Neutrophil (primary cell): ENCODE measurements around the gene IFNA13.
"Not testable (repeated sequence)": the region's sequence is repeated elsewhere in the genome, so short reads cannot be mapped to it uniquely, and the experiment has no call there.

ENCODE experiments used
- H3K27ac ChIP-seq: fragments of 200-600 bp; sonication (generic); 2 replicates; pipeline ENCODE4 v1.5.1; 2016; ENCODE audit warnings: mild to moderate bottlenecking, moderate library complexity
- H3K27me3 ChIP-seq: fragments of 200-600 bp; sonication (generic); 2 replicates; pipeline ENCODE4 v1.6.0; 2016; ENCODE audit warnings: mild to moderate bottlenecking
- H3K36me3 ChIP-seq: fragments of 200-600 bp; sonication (generic); 2 replicates; pipeline ENCODE4 v1.5.1; 2017
- H3K4me1 ChIP-seq, 2 experiments: fragments of 200-600 bp in 1 of 2; sonication (generic) in 1 of 2; 1 replicate in 1 of 2; 2 replicates in 1 of 2; pipeline versions ENCODE4 v1.5.1 to v1.6.1; 2013 to 2016; ENCODE audit warnings: low read depth in 1 of 2, low read length in 1 of 2, mild to moderate bottlenecking in 1 of 2, moderate library complexity in 1 of 2; ENCODE audit not compliant: control insufficient read depth in 1 of 2, insufficient read depth in 1 of 2
- H3K4me3 ChIP-seq, 2 experiments: fragments of 200-600 bp in 1 of 2; sonication (generic) in 1 of 2; 1 replicate in 1 of 2; 2 replicates in 1 of 2; pipeline ENCODE4 v1.5.1; 2013 to 2016; ENCODE audit warnings: low read depth in 1 of 2, low read length in 1 of 2, mild to moderate bottlenecking in 1 of 2, moderate library complexity in 1 of 2
- H3K9me3 ChIP-seq: fragments of 200-600 bp; sonication (generic); 2 replicates; pipeline ENCODE4 v1.5.1; 2016
- TF ChIP-seq, protein P1 (sequence below): fragments of 200-600 bp; sonication (generic); IDR thresholded peaks from 2 replicates; pipeline ENCODE4 v1.5.1; 2016; ENCODE audit warnings: antibody characterized with exemption

IFNA13 gene

DNA sequence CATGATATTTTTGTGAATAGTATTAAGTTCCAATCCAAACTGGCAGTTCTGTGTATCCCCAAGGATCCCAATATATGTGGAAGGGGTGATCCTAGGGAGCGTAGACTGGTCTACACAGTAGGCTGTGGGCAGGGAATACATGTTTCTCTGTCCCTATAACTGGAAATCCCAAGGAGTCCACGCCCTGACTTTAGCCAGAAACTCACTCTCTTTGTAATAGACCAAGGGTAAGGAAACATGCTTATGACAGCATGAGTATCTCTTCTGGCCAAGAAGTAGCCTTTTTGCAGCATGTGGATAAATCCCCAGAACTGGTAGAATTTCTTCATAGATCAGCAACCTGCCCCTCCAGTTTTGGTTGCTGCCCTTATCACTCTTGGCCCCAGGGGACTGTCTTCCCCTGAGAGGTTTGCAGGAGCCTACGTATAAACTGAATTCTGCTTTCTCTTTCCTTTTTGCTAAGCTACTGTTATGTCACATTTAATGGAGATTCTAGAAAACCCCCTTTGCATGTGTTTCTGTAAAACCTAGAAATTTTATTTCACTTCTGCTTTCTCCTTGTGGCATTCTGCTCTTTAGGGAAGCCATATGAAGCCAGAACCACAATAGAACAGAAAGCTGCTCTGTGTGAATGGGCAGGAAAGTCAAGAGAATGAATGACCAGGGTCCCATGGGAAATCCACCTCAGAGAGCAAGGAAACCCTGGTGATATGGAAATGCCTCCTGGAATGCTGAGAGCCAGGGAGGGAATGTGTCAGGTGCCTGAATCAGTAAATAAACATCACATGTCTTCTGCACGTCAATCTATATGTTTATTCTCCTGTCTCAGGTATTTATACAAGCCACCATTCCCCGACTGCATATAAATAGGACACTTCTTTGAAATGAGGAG is 13.8 kb upstream of the IFNA13 start:
- TF ChIP-seq, protein P1, sequence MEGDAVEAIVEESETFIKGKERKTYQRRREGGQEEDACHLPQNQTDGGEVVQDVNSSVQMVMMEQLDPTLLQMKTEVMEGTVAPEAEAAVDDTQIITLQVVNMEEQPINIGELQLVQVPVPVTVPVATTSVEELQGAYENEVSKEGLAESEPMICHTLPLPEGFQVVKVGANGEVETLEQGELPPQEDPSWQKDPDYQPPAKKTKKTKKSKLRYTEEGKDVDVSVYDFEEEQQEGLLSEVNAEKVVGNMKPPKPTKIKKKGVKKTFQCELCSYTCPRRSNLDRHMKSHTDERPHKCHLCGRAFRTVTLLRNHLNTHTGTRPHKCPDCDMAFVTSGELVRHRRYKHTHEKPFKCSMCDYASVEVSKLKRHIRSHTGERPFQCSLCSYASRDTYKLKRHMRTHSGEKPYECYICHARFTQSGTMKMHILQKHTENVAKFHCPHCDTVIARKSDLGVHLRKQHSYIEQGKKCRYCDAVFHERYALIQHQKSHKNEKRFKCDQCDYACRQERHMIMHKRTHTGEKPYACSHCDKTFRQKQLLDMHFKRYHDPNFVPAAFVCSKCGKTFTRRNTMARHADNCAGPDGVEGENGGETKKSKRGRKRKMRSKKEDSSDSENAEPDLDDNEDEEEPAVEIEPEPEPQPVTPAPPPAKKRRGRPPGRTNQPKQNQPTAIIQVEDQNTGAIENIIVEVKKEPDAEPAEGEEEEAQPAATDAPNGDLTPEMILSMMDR, result no peak
- no peaks in the 10 kb centered on the region for H3K27me3 ChIP-seq
- H3K27ac ChIP-seq, result no peak overlapping the region
- peaks cover 6 to 21% of the 10 kb centered on the region in 2 experiments for H3K4me1 ChIP-seq
- no peaks in the 10 kb centered on the region for H3K36me3 ChIP-seq
- no peaks in the 10 kb centered on the region for H3K9me3 ChIP-seq
- no peak overlapping the region for H3K4me3 ChIP-seq

DNA sequence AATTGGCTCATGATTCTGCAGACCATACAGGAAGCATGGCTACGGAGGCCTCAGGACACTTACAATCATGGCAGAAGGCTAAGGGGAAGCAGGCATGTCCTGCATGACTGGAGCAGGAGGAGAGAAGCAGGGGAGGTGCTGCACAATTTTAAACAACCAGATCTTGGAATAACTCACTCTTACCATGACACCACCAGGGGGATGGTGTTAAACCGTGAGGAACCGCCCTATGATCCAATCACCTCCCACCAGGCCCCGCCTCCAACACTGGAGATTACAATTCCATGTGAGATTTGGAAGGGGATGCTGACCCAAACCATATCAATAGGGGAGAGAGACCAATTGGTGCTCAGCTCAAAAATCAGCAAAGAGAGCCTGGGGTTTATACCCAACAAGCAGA is 3.6 kb upstream of the IFNA13 start:
- H3K9me3 ChIP-seq, H3K4me1 ChIP-seq, H3K27ac ChIP-seq, H3K27me3 ChIP-seq, H3K4me3 ChIP-seq, H3K36me3 ChIP-seq: not testable (repeated sequence)

DNA sequence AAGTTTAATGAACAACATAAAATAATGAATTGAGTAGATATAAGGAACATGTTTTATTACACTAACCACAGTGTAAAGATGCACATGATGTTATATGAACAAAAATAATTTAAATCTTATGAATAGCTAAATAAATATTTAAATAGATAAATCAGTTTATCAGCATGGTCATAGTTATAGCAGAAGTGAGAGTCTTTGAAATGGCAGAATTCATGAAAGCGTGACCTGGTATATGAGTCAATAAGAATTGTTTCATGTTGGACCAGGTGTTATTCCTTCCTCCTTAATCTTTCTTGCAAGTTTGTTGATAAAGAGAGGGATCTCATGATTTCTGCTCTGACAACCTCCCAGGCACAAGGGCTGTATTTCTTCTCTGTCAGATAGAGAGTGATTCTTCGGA is 688 bp downstream of the IFNA13 start:
- H3K4me3 ChIP-seq, H3K36me3 ChIP-seq, H3K4me1 ChIP-seq, H3K27me3 ChIP-seq, H3K9me3 ChIP-seq, H3K27ac ChIP-seq: not testable (repeated sequence)

DNA sequence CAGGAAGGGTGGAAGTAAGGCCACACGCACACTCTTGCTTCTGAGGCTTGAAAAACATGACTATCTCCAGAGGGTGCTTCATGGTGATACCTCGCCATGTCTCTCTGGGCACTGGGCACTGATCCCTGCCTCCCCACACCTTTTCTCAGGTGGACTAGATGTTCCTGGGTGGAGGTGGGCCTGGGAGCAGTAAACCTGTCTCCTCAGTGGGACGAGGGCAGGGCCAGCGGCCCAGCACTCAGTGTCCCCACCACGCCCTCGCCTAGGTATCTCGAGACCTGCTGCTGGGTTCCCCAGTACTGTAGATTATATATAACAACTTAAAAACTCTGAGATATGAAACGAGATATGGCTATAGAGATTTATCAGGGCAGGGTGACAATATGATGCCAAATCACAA is 5.6 kb downstream of the IFNA13 start:
- no peak overlapping the region for H3K27ac ChIP-seq
- TF ChIP-seq, protein P1, result no peak
- peaks cover 0 to 4% of the 10 kb centered on the region in 2 experiments for H3K4me1 ChIP-seq
- no peaks in the 10 kb centered on the region for H3K36me3 ChIP-seq
- H3K9me3 ChIP-seq, result no peaks in the 10 kb centered on the region
- no peaks in the 10 kb centered on the region for H3K27me3 ChIP-seq
- no peak overlapping the region for H3K4me3 ChIP-seq

DNA sequence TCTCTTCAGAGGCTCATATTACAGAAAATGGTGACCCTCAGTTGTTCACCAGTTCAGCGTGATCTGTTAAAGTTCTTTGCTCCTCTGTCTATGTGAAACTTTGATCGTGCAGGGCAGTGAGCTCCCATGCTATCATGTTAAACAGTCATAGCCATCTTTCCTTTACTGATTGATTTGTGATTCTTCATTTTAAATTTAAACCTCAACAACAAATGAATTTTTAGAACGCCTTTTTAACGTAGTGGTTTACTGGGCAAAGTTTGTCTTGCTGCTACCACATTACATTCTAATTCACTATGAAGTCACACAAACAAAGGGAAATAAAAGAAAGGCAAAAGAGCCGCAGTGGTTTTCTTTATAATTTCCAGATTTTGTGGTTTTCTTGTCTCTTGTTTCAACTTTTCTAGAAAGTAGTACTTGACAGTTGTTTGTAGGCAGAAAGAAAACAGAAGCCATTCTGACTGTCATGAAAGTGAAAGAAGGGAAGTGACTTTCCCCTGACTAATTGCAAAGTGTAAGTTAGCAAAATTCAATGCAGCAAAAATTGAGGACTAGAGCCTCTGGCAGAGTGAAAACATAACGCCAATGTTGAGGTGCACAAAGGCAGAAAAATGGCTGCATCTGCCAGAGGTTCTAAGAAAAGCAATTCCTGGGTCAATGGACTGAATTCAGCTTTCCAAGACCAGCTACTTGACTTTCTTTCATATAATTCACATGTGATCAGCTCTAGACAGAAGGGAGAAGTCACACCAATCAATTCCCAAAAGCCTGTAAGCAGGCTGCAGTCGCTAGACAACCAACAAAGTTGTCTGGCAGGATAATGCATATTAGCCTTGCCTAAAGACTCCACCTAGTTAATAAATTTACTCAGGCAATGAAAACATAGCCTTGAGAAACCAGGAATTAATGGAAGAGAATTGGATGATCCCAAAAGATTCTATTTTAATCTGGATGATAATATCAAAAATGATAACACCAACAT is 10.1 kb downstream of the IFNA13 start:
- no peaks in the 10 kb centered on the region for H3K36me3 ChIP-seq
- H3K27ac ChIP-seq, result no peak overlapping the region
- no peaks in the 10 kb centered on the region for H3K9me3 ChIP-seq
- peaks cover 0 to 4% of the 10 kb centered on the region in 2 experiments for H3K4me1 ChIP-seq
- no peaks in the 10 kb centered on the region for H3K27me3 ChIP-seq
- no peak overlapping the region for H3K4me3 ChIP-seq
- TF ChIP-seq, protein P1, result no peak

DNA sequence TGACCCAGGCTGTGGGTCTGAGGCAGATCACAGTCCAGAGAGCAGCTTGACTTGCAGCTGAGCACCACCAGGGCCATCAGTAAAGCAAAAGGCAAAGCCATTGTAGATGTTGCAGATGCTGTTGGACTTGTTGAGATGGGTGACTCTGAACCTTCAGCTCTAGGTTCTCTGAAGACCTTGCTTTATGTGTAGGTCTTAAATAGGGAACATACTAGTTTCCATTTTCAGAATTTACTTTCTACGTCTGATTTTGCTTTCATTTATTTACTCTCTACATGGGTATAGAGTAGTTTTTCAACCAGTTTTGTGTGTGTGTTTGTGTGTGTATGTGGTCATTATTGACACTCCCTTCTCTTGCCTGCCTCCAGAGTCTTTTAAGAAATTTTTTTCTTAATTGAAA is 17.1 kb downstream of the IFNA13 start, which contains the start of gene IFNA6:
Gene IFNA6 (minus strand): TSS at position 101 of the 400 bp plus-strand sequence. CDS start 0 bp downstream, at position 101.
- TF ChIP-seq, protein P1, result no peak
- Histone ChIP-seq H3K27me3 (peaks cover 7% of the 10 kb centered on the region), H3K9me3 (no peaks in the 10 kb centered on the region), H3K36me3 (no peaks in the 10 kb centered on the region), H3K4me1 (no peaks in the 10 kb centered on the region), H3K4me3 (no peak within 1 kb of the TSS), H3K27ac (no peak within 1 kb of the TSS)
